Cerebellar nuclear complex (tissue), 1 donor: ENCODE measurements around the gene PIP5K1C.
A peak's percentile ranks its signal among the peaks of the same experiment; 100 is the strongest.

Experiments
- DNase-seq, 2 experiments: peaks; one replicate each; lab custom pipeline; 2025; lab: John Stamatoyannopoulos, UW

The PIP5K1C gene

DNA sequence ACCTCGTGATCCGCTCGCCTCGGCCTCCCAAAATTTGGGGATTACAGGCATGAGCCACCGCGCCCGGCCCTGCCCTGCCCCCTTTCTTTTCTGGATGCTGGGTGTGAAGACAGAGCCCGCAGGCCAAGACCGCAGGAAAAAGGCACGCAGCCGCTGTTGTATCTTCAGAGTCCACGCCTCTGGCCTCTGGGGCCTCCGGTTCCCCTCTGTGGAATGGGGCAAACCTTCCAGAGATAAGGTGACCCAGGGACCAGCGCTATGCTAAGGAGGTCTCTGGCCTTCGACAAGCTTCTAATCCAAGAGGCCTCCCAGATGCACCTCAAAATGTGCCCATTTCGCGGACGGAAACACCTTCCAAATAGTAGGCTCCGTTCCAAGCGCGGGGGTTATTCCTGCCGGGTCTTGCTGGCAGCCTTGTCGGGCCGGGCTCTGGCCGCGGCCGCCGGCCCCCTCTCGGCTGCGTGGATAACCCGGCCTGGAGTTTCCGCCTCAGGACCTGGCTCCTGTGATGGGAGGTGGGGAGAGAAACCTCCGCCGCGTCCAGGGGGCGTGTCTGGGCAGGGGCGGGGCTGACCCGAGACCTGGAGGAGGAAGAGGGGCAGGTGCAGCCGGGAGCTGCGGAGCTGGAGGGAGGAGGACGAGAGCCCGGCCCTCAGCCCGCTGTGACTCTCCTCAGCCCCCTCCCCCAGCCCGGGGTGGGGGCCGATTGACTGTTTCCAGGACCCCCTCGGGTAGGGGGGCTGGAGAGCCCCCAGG is 21.0 kb upstream of the PIP5K1C start:
- no peak for DNase-seq

DNA sequence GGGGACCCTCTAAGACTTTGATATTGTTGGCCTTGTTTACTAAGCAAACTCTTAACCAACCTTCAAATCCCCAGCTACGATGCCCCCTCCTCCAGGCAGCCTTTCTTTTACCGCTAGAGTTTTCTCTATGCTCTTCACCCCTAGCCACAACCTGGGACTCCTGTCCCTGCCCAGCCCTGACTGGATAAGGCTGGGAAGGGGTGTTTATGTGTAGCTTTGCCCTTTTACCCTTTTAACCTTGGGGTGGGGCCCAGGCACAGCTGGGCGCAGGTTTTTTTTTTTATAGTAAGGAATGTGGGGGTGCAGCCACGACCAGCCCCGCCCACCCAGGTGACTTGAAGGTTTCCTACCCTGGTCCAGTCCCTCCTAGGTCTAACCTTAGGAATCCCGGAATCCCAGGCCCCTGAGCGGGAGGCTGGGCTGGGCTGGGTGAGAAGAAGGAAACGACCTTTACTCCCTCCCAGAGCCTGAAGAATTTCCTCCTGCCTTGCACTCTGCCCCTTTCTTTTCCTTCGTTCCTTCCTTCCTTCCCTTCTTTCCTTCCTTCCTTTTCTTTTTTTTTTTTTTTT is 20.2 kb upstream of the PIP5K1C start:
- DNase-seq, result no peak

DNA sequence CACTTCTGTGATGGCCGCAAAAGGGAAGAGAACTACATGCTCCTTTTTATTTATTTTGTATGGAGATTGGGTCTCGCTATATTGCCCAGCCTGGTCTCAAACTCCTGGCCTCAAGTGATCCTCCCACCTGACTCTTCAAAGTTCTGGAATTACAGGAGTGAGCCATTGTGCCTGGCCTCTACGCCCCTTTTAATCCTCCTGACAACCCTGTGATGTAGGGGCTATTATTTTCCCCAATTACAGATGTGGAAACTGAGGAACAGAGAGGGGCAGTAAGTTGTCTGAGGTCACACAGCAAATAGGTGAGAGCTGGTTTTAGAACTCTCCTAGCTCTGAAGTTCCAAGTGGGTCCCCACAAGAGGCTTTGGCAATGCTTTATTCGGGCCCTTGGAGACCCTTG is 19.6 kb upstream of the PIP5K1C start:
- DNase-seq, result no peak

DNA sequence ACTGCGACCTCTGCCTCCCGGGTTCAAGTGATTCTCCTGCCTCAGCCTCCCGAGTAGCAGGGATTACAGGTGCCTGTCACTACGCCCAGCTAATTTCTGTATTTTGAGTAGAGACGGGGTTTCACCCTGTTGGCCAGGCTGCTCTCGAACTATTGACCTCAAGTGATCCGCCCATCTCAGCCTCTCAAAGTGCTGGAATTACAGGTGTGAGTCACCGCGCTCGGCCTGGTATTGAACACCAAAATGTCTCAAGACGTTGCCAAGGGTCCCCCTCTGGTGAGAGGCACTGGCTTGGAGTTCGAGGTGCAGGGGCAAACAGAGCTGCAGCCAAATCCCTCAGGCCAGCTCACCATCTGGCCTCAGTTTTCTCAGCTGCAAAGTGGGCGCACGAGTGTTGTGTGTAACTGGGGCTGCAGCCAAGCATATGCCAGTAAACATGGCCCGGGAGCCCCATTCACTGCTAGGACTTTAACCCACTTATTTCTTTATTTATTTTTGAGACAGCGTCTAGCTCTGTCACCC is 15.9 kb upstream of the PIP5K1C start:
- DNase-seq, result no peak

DNA sequence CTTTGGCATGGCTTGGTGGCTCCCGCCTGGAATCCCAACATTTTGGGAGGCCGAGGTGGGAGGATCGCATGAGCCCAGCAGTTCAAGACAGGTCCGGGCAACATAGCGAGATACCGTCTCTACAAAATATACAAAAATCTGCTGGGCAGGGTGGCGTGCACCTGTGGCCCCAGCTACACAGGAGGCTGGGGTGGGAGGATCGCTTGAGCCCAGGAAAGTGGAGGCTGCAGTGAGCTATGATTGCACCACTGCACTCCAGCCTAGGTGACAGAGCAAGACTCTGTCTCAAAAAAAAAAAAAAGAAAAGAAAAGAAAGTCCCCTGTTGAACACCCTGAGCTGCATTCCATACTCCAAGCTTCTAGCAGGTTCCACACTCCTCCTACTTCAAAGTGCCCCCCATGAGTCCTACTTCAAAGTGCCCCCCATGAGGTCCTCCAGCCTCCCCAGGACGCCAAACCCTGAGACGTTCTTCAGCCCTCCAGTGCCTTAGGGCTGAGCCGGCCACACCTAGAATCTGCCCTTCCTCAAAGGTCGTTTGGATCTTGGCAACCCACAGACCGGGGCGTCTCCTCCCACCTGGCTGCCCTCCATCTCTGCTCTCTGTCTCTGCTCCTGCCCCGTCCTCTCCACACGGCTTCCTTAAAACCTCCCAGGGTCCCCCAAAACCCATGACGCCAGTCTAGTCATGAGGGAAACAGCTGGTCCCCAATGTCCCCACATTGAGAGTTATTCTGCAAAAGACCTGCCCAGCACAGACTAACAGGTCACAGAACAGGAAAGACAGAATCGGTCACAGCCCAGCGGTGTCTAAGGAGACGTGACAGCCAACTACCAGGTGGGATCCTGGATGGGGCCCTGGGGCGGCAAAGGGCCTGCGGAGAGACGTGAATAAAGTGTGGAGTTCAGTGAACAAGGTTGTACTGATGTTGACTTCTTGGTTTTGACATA is 12.7 kb upstream of the PIP5K1C start:
- no peak for DNase-seq

DNA sequence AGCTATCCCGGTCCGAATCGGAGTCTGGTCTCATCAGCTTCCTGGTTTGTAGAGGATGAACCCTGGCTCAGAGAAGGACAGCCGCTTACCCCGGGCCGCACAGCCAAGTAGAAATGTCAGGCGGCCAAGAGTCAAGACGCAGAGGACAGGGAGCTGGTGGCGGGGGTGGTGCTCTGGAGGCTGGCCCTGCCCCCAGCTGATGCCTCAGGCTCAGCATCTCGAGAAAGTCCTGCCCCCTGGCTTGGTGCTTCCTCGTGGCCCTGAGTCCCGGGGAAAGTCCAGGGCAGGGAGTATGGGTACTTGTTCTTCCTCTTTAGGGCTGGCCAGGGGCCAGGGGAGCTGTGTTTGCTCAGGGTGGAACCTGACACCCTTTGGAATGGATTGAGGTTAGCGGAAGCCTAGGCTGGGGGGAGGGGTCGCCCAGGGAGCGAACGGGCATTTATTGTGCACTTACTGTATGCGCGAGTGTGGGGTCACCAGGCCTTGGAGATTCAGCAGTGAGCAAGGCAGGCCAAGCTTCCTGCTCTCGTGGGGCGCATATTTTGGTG is 10.1 kb upstream of the PIP5K1C start:
- no peak for DNase-seq

DNA sequence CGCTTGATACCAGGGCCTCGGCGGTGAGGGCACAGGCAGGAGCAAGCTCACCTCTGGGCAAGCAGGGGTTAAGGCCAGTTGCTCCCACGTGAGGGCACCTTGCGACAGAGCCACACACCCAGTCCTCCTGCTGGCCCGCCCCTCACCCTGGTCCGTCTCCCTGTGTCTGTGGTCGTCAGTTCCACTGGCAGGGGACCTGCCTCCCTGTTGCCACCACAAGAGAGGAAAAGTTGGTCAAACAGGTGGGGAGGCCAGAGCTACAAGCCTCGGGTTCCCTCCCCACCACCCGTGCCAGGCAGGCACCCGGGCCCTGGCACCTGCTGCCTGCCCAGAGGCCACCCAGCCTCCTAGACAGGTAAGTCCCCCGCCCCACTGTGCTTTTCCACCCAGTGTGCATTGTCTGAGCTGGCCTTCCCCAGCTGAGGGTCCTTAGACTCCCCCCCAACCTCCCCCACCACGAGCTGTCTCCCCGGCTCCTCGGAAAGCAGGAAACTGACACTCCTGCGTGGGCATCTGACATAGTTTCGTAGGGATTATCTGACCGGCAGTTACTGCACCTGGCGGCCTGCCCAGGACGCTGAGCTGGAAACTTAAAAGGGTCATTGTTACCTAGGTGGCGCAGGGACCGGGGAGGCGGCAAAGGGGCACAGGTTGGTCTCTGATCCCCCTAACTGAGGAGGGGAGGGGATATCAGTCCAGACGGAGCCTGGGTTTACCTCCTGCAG is 8.1 kb upstream of the PIP5K1C start, which contains the start of gene TJP3:
TJP3 (plus strand) TSS at position 178 of the 725 bp plus-strand sequence. CDS start 20,049 bp downstream, outside the sequence.
- no peak for DNase-seq

DNA sequence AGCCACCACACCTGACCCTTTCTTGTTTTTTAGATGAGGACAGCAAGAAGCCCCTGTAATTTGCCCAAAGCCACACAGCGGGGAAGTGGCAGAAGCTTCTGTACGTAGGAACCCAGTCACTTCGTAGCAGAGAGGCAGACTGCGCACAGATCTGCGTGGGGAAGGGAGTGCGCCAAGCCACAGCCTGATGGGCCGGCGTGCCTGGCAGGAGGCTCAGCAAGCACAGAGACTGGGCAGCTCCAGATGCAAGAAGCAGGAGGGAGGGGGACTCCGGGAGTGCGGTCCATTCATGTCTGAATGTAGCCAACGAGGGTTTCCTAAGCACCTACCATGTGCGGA is 7.6 kb upstream of the PIP5K1C start:
- DNase-seq, result no peak

DNA sequence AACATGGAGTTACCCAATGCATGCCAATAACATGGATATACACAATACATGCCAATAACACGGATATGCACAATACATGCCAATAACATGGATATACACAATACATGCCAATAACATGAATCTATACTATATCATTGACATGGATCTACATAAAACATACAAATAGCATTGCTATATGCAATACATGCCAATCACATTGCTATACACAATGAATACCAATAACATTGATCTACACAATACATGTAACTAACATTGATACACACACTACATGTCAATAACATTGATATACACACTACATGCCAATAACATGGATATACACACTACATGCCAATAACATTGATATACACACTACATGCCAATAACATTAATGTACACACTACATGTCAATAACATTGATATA is 932 bp upstream of the PIP5K1C start:
- DNase-seq, result no peak

DNA sequence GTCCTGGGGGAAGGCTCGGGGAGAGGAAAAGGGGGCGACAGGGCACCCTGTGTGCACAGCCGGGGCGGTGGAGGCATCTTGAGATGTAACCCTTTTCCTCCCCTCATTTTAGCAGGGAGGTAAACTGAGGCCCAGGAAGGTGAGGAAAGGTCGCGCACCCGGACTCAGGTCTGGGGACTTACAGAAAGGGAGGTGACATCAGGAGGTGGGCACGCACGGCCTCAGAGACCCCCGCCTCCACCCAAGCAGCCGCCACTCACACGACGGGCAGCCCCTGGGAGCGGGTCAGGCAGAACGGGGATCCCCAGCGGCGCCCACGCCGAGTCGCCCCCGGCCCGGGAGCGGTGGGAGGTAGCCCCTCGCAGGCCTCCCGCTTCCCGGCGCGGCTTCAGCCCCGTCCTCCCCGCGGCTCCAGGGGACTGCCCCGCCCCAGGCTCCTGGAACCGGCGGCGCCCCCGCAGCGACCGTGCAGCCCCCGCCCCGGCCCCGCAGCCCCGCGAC is 477 bp downstream of the PIP5K1C start:
- DNase-seq, result no peak

DNA sequence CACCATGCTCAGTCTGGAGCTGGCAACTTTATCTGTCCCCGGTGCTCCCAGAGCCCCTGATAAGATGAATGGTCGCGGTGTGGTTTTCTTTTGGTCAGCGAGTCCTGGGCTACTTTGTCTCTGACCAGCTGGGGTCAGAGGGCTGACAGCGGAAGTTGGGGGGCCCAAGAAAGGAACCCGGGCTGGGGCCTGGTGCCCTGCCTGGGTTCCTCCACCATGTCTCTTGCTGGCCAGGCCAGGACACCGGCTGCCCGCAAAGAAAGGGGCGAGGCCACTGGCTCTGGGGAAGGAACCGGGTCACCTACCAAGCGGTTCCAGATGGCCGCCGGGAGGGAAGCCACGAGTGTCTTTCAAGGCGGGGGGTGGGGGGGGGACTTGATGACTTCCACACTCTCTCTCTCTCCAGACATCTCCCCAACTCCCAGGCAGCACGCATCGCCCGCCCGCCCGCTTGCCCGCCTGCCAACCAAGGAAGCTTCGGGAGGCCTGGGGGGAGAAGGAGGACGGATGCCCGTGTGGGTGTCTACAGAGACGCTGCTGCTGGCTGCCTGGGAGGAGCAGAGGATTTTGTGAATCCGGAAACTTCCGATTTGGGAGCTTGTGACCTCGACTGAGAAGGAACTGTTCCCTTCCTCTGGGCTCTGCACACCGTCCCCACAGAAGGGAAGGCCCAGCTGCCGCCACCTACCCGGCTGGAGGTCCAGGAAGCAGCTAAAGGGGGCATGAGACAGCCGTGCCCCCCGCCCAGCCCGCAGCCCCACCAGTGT is 1.1 kb downstream of the PIP5K1C start:
- peak in 1 of 2 experiments; percentile 21 for DNase-seq

DNA sequence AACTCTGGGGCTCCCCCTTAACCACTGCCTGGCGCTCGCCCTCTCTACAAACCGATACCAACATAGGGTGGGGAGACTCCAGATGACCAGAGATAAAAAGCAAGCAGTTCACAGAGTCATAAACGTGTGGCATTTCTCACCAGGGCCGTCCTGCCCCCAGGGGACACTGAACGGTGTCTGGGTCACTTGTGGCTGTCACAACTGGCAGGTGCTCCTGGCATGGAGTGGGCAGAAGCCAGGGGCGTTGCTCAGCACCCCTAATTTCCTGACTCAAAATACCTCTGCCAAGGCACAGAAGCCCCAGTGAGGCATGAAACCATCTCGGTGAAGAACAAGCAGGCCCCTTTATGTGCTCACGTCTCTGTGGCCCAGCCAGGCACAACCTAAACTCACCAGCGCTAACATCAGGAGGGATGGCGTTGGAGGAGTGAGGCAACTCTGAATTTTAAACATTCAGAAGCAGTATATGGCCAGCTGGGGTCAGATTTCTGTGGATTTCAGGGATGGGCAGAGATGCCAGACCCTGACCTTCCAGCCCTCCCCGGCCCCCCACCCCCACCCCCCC is 1.8 kb downstream of the PIP5K1C start:
- DNase-seq, result no peak

DNA sequence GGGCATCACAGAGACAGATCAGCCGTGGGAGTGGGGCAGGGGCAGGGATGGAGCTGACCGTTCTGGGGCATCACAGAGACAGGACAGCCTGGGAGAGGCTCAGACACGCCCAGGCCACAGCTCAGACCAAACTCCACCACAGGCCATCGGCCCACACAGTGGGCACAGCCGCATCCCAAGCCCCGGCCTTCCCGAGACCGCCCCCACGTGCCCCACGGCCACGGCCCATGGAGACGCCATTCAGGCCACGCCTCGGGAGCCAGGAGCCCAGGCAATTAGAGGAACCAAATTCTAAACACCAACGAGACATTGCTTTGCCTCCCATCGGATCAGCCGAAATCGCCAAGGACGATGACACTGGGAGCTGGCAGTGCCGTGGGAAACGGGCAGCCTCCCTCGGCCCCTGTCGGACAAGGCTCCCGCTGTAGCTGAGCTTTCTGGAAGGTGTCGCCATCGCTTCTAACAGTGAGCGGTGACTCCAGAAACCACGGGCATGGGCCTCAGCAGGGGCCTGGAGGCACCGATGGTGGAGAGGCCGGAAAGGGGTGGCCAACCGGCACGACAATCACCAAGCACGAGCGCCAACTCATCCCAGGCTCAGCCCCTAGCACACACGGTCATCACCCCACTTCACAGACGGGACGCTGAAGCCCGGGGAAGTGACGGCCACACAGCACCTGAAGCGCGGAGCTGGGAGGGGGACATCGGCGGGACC is 2.4 kb downstream of the PIP5K1C start:
- no peak for DNase-seq

DNA sequence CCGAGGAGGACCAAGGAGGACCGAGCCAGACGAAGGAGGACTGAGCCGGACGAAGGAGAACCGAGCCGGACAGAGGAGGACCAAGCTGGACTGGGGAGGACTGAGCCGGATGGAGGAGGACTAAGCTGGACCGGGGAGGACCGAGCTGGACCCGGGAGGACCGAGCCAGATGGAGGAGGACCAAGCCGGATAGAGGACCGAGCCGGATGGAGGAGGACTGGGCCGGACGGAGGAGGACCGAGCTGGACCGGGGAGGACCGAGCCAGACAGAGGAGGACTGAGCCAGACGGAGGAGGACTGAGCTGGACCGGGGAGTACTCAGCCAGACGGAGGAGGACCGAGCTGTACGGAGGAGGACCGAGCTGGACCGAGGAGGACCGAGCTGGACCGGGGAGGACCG is 3.2 kb downstream of the PIP5K1C start:
- no peak for DNase-seq

DNA sequence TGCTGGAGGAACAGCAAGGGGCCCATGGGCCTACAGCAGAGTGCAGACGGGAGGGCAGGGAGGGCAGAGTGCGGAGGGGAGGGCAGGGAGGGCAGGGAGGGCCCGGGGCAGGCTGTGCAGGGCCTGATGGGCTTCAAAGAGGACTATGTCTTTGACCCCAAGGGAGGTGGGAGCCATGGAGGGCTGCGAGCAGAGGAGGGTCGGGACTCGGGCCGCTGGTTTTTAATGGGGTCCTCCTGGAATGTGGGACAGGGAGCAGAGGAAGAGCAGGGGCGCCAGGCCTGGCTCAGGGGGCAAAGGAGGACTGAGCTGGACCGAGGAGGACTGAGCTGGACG is 3.6 kb downstream of the PIP5K1C start:
- no peak for DNase-seq

DNA sequence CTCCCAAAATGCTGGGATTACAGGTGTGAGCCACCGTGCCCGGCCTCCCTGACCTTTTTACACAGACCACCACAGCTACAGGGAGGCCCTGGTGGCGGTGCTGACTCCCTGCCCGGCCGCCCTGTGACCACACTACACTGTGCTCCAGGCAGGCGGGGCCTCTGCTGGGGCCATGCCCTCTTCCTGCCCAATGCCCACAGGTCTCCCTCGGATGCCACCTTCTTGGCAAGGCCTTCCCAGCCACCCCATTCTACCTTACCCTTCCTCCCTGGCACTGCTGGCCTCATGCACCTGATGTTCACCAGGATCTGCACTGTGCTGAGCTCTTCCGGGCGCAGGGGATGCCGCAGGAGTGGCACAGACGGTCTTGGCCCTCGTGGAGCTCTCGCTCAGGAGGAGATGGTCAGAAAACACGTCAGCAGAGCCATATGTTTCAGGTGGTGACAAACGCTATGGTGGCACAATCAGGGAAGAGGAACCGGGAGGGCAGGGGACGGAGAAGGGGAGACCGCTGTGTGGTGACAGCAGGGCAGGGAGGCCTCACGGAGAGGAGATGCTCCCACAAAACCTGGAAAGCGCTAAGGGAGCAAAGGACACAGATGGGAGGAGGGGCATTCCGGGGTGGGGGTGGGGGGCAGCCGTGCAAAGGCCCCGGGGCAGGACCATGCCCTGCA is 4.1 kb downstream of the PIP5K1C start:
- peak in 1 of 2 experiments; percentile 71 for DNase-seq

DNA sequence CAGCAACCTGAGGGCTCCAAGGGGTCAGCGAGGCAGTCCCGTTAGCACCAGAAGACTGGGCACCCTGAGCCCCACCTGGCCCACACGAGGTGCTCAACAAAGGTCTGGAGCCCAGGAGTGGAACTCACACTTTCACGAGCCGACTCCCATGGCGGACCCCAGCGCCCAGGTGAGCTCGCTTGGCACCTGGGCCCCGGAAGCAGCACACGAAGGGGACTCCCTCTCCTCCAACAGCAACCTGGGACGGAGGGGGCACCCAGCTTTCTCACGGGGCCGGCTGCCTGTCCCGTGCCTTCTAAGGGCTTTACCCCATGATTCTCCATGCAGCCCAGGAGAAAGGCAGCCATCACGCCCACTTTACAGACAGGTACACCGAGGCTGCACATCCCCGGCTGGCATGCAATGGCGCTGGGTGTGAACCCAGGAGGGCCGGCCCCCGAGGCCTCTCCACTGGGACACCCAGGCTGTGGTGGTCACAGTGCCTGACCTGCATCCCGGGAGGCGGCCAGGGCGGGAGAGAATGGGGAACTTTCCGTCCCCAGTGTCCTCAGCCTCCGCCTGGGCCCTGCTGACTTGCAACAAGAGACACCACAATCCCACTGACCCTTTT is 5.0 kb downstream of the PIP5K1C start:
- DNase-seq, result no peak

DNA sequence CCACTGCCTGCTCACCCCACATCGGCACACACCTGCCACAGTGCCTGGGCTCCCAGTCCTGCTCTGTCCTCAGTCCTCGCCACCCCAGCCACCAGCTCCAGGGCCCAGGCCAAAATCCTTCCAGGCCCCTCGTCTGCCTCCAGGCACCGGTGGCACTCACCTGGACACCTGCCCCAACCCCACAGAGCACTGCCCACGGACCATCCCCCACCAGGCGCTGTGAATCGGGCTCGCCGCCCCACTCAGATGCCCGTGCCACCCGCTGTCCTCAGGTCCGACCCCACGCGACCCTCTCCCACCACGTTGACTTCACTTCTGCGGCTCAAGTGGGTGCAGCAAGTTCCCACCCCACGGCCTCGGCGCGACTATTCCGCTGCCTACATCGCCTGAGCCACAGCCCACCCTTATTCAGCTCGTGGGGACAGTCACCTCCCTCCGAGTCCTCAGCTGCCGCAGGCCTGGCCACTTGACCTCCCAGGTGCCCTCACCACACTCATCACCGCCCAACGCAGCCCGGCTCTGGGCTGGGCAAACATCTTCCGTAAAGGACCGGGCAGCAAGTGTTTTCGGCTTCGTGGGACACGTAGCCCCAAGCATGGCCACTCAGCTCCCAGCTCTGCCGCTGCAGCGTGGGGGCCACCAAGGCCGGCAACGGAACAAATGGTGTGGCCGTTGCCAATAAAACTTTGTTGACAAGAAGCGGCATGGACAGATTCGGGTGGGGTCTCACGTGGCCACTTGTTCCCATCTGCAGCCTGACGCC is 5.7 kb downstream of the PIP5K1C start:
- no peak for DNase-seq
